Colonic mucosa (tissue), 4 donors: Measurements from ENCODE around the gene PUS1. TPM values are rescaled to one million over a fixed set of nuclear protein-coding genes. Genes with fewer than 3 reads are reported as not detected.

Experiments
- DNase-seq: peaks from one replicate; pipeline ENCODE4 v3.0.0-alpha.2; 2020
- H3K27ac ChIP-seq: fragments of 200-600 bp; one replicate; pipeline ENCODE4 v1.8.0; 2021
- H3K27me3 ChIP-seq: fragments of 200-600 bp; one replicate; pipeline ENCODE4 v1.8.0; 2021
- H3K36me3 ChIP-seq: fragments of 200-600 bp; one replicate; pipeline ENCODE4 v1.8.0; 2021
- H3K4me1 ChIP-seq: fragments of 200-600 bp; one replicate; pipeline ENCODE4 v1.8.0; 2021; ENCODE audit warnings: mild to moderate bottlenecking
- H3K4me3 ChIP-seq: fragments of 200-600 bp; one replicate; pipeline ENCODE4 v1.8.0; 2021
- H3K9ac ChIP-seq, 2 donors: one replicate each; pipeline ENCODE4 v1.7.0; 2013; ENCODE audit warnings: control low read depth in 2 of 2, low read depth in 2 of 2, low read length in 2 of 2
- H3K9me3 ChIP-seq: fragments of 200-600 bp; one replicate; pipeline ENCODE4 v1.8.0; 2021
- CTCF ChIP-seq: fragments of 200-600 bp; IDR thresholded peaks from one replicate; pipeline ENCODE4 v1.8.0; 2022; ENCODE audit warnings: antibody characterized with exemption, mild to moderate bottlenecking
- intact Hi-C: fragments of 100-400 bp; cut with DNase I; formaldehyde crosslinking; loops from one replicate; pipeline ENCODE4 v1.14.1; 2022
- total RNA-seq, 2 donors: library from RNA; stranded (reverse); fragmentation: NEBNext Ultra II Directional in 1 of 2; extraction: Animal tissue kit (Norgen Biotek cat#: 25700) in 1 of 2; gene quantifications; one replicate each; pipeline ENCODE4 v1.2.1, GENCODE V29; 2021
- donor health status: healthy.
- donor health status: DM: no; HTN: no; CAD: no.
- donor health status: DM: no; HTN: no; CAD: no.

Gene PUS1
- total RNA-seq, 2 donors from 2014 or later = 16.0 to 58.9 TPM

GRCh38 chr12:131990066-131990979 is 61.2 kb downstream of the PUS1 start:
- H3K4me3 ChIP-seq = no peak overlapping the region
- H3K9me3 ChIP-seq = no peaks in the 10 kb centered on the region
- no peak for TF ChIP-seq CTCF
- intact Hi-C loops = no loop called here
- H3K27ac ChIP-seq = no peak overlapping the region
- no peak overlapping the region for H3K9ac ChIP-seq
- DNase-seq = no peak
- peaks cover 9% of the 10 kb centered on the region for H3K36me3 ChIP-seq
- no peaks in the 10 kb centered on the region for H3K27me3 ChIP-seq
- H3K4me1 ChIP-seq = no peaks in the 10 kb centered on the region

- intact Hi-C loops = no loop called here
- no peak for DNase-seq
- peaks cover 9% of the 10 kb centered on the region for H3K36me3 ChIP-seq
- no peak for TF ChIP-seq CTCF
- H3K4me1 ChIP-seq = no peaks in the 10 kb centered on the region
- no peak overlapping the region for H3K4me3 ChIP-seq
- H3K27ac ChIP-seq = no peak overlapping the region
- H3K9ac ChIP-seq = no peak overlapping the region
- no peaks in the 10 kb centered on the region for H3K9me3 ChIP-seq
- H3K27me3 ChIP-seq = no peaks in the 10 kb centered on the region
Measured at GRCh38 chr12:131990980-131991305, 61.9 kb downstream of the PUS1 start.

GRCh38 chr12:131991816-131992430 is 62.8 kb downstream of the PUS1 start:
- no peaks in the 10 kb centered on the region for H3K4me1 ChIP-seq
- peaks cover 9% of the 10 kb centered on the region for H3K36me3 ChIP-seq
- DNase-seq = no peak
- H3K9ac ChIP-seq = no peak overlapping the region
- no peaks in the 10 kb centered on the region for H3K27me3 ChIP-seq
- no peaks in the 10 kb centered on the region for H3K9me3 ChIP-seq
- intact Hi-C loops = no loop called here
- H3K27ac ChIP-seq = no peak overlapping the region
- no peak for TF ChIP-seq CTCF
- no peak overlapping the region for H3K4me3 ChIP-seq

GRCh38 chr12:131994589-131994988 is 65.5 kb downstream of the PUS1 start:
- Histone ChIP-seq H3K36me3 (peaks cover 9% of the 10 kb centered on the region), H3K27me3 (no peaks in the 10 kb centered on the region), H3K4me1 (no peaks in the 10 kb centered on the region), H3K27ac (no peak overlapping the region), H3K4me3 (no peak overlapping the region), H3K9me3 (no peaks in the 10 kb centered on the region), H3K9ac (no peak overlapping the region)
- DNase-seq = no peak
- intact Hi-C loops = no loop called here
- no peak for TF ChIP-seq CTCF

Other genes starting within 250 kb of the PUS1 start
- 10 to 100 TPM; 28.2 to 35.6 TPM for gene SFSWAP, start 218.2 kb upstream of the PUS1 start, total RNA-seq
- gene MMP17, start 100.9 kb upstream of the PUS1 start, total RNA-seq = 1 to 10 TPM; 1.3 to 1.9 TPM
- 10 to 100 TPM; 20.3 to 31.9 TPM for gene ULK1, start 34.7 kb upstream of the PUS1 start, total RNA-seq
- gene EP400, start 20.7 kb downstream of the PUS1 start, total RNA-seq = 10 to 100 TPM; 23.3 to 39.0 TPM
- gene DDX51, start 215.0 kb downstream of the PUS1 start, total RNA-seq = 10 to 100 TPM in 1 of 2 donors, 1 to 10 TPM in 1; 9.4 to 22.9 TPM
- 10 to 100 TPM; 12.5 to 29.7 TPM for gene NOC4L, start 215.2 kb downstream of the PUS1 start, total RNA-seq